Activated CD4-positive, alpha-beta memory T cell treated with anti-CD3 and anti-CD28 coated beads for 36 hours (primary cell): ENCODE data around the gene IMMT. TPM values are rescaled to one million over a fixed set of nuclear protein-coding genes. Genes with fewer than 3 reads are reported as not detected.

Experiments
- CTCF ChIA-PET: fragments of 350-600 bp; sonication (Branson Sonifier 250); formaldehyde crosslinking; loops from one replicate; lab custom pipeline; 2021; ENCODE audit warnings: antibody characterized with exemption, inconsistent platforms; lab: Charles Lee
- POLR2A ChIA-PET: fragments of 350-600 bp; sonication (Branson Sonifier 250); formaldehyde crosslinking; loops from one replicate; lab custom pipeline; 2021; ENCODE audit warnings: antibody characterized with exemption; lab: Charles Lee
- DNase-seq: peaks from one replicate; pipeline ENCODE4 v3.0.0-alpha.2; 2020
- H3K27ac Mint-ChIP-seq: one replicate; pipeline ENCODE4 v1.8.0; 2021; ENCODE audit warnings: mixed read lengths
- H3K27me3 Mint-ChIP-seq: one replicate; pipeline ENCODE4 v1.8.0; 2021; ENCODE audit warnings: mixed read lengths
- H3K36me3 Mint-ChIP-seq: one replicate; pipeline ENCODE4 v1.8.0; 2021; ENCODE audit warnings: mixed read lengths
- H3K4me1 Mint-ChIP-seq: one replicate; pipeline ENCODE4 v1.8.0; 2021; ENCODE audit warnings: low read depth, mixed read lengths
- H3K4me3 Mint-ChIP-seq: one replicate; pipeline ENCODE4 v1.8.0; 2021; ENCODE audit warnings: mild to moderate bottlenecking, mixed read lengths
- H3K9me3 Mint-ChIP-seq: one replicate; pipeline ENCODE4 v1.8.0; 2021; ENCODE audit warnings: mixed read lengths
- intact Hi-C: fragments of 100-400 bp; cut with micrococcal nuclease; formaldehyde crosslinking; loops from one replicate; pipeline ENCODE4 v1.15.1; 2023
- microRNA-seq: library from miRNA; unstranded; fragments of <30 nt; microRNA quantifications from one replicate; pipeline ENCODE4 v1.2.0, GENCODE V29; 2022; ENCODE audit warnings: borderline number of aligned reads, borderline microRNAs expressed, borderline replicate concordance
- total RNA-seq, 2 experiments: library from RNA; stranded (reverse); gene quantifications; one replicate each; pipeline ENCODE4 v1.2.3, GENCODE V29; 2021

The IMMT gene
- total RNA-seq, 2 experiments from 2014 or later, result 170 to 172 TPM

- H3K9me3 Mint-ChIP-seq, result no peaks in the 10 kb centered on the region
- H3K4me3 Mint-ChIP-seq, result no peak overlapping the region
- CTCF ChIA-PET, result interaction anchor here (0.8 to 1.2 kb wide), 3 partner anchors 8 to 460 kb away, joined by 3 to 4 read pairs (median 3); no protein-coding TSS in a partner anchor
- H3K36me3 Mint-ChIP-seq, result peaks cover 46% of the 10 kb centered on the region
- no peak for DNase-seq
- H3K27me3 Mint-ChIP-seq, result no peaks in the 10 kb centered on the region
- H3K4me1 Mint-ChIP-seq, result peaks cover 32% of the 10 kb centered on the region
- POLR2A ChIA-PET, result no interaction called here
- H3K27ac Mint-ChIP-seq, result no peak overlapping the region
- intact Hi-C loops, result no loop called here
These were observed 98.0 kb downstream of the IMMT start for GRCh38 chr2:86097114-86097896.

- H3K36me3 Mint-ChIP-seq, result peaks cover 53% of the 10 kb centered on the region
These were observed 101.0 kb downstream of the IMMT start for GRCh38 chr2:86094229-86094628.

More at GRCh38 chr2:86094229-86094628, 101.0 kb downstream of the IMMT start:
- ChIA-PET POLR2A (no interaction called here), CTCF (no interaction called here)
- H3K4me3 Mint-ChIP-seq, result no peak overlapping the region
- DNase-seq, result no peak
- no peak overlapping the region for H3K27ac Mint-ChIP-seq
- no peaks in the 10 kb centered on the region for H3K27me3 Mint-ChIP-seq
- H3K4me1 Mint-ChIP-seq, result peaks cover 19% of the 10 kb centered on the region
- intact Hi-C loops, result no loop called here
- H3K9me3 Mint-ChIP-seq, result no peaks in the 10 kb centered on the region

Small RNA genes lying within 50 kb of the gene (microRNA-seq; reads per million reads assigned to microRNA genes)
- gene MIR4779, result 1.2 reads per million

Other genes with a start within 250 kb of the IMMT start
- 10 to 100 TPM; 27.2 to 33.8 TPM for gene POLR1A, start 89.6 kb downstream of the IMMT start, total RNA-seq
- 100 to 1,000 TPM; 172 to 175 TPM for gene PTCD3, start 89.2 kb downstream of the IMMT start, total RNA-seq
- gene MRPL35, start 4.0 kb upstream of the IMMT start, total RNA-seq, result 10 to 100 TPM; 68.6 to 72.4 TPM
- gene REEP1, start 142.2 kb upstream of the IMMT start, total RNA-seq, result under 1 TPM; 0.07 to 0.15 TPM
- gene KDM3A, start 245.9 kb upstream of the IMMT start, total RNA-seq, result 10 to 100 TPM; 55.6 to 64.9 TPM